ENCODE data around the gene PRRG1. TPM values are rescaled to one million over a fixed set of nuclear protein-coding genes. Genes with fewer than 3 reads are reported as not detected.
"Not testable (repeated sequence)": the region's sequence is repeated elsewhere in the genome, so short reads cannot be mapped to it uniquely, and the experiment has no call there.

The PRRG1 gene
- 14.2 and 20.1 TPM in 2 replicates for total RNA-seq

DNA sequence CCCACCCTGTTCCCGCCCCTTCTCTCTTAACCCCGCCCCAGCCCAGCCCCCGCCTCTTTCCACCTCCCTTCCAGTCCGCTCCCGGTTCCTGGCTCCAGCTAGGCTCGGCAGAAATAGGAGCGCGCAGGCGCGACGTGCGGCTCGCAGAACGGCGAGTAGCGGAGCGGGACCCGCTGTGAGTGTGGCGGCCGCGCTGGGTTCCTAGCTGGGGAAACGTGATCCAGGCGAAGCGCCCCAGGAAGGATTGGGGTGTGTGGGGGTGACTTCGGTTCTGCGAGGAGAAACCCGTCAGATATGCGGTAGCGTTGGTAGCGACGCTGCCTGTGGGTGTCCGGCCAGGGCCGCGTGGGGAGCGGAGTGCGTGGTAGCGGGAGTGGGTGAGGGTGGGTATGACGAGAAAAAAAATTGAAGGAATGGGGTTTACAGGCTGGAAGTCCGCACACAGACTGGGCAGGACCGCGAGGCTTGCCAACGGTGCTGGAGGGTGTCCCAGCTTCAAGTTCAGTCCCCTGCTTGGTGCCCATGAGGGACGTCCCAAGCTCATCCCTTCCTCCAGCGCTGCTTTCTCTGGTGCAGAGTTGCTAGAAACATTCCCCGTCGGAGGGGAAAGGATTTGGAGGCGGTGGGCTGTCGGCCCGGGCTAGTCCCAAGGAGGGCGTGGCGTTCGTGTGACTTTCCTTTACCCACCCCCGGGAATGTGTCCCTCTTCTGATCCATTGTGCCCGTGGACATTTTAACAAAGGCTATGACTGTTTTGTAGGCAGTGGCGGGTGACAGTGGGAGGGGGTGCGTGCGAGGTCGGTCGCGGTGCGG, at the start of gene PRRG1:
Gene PRRG1, plus strand, starts transcription at position 144 of the 813 bp plus-strand sequence. CDS start 56,886 bp downstream, outside the sequence.
- DNase-seq (ENCODE audit: low read depth in 2 of 2), result peak; percentile 69 to 87

DNA sequence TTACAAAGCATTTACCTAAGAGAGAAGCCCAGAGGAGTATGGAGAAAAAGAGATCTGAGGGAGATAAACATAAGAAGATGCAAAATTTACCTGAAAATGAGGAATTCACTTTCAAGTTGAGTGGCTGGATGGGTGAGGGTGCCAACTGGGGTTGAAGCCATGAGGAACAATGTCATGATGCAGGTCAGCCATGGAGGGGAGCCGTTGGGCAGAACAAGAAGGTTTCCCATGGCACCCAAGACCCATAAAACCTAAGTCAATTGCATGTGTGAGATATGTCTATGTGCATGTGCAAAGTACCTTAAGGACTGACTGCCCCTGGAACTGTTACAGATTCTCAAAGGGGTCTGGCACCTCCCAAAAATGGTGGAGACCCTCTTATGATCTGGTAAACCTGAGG, 46.6 kb upstream of the PRRG1 start:
- DNase-seq (ENCODE audit: low read depth in 2 of 2), result peak; percentile 30 to 58

DNA sequence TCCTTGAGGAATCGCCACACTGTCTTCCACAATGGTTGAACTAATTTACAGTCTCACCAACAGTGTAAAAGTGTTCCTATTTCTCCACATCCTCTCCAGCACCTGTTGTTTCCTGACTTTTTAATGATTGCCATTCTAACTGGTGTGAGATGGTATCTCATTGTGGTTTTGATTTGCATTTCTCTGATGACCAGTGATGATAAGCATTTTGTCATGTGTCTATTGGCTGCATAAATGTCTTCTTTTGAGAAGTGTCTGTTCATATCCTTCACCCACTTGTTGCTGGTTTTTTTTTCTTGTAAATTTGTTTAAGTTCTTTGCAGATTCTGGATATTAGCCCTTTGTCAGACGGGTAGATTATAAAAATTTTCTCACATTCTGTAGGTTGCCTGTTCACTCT, 43.9 kb upstream of the PRRG1 start:
- DNase-seq (ENCODE audit: low read depth in 2 of 2), result not testable (repeated sequence)

DNA sequence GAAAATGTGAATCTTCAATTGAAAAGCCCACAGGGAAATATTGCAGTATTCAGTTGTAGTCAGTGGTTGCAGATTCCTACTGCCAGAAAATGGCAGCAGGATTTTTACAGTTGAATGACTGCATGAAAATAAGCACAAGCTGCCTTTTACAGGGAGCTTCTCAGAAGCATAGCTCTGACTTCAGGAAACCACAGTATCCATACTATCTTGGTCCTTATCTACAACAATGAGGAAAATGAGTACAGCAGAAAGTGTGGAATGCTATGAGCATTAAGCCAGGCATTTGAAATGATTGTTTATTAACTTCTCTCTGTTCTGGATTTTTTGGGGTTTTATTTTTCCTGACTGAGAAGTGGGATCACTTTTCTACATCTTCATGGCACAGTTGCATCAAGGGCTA, 34.6 kb upstream of the PRRG1 start:
- DNase-seq (ENCODE audit: low read depth in 2 of 2), result no peak

DNA sequence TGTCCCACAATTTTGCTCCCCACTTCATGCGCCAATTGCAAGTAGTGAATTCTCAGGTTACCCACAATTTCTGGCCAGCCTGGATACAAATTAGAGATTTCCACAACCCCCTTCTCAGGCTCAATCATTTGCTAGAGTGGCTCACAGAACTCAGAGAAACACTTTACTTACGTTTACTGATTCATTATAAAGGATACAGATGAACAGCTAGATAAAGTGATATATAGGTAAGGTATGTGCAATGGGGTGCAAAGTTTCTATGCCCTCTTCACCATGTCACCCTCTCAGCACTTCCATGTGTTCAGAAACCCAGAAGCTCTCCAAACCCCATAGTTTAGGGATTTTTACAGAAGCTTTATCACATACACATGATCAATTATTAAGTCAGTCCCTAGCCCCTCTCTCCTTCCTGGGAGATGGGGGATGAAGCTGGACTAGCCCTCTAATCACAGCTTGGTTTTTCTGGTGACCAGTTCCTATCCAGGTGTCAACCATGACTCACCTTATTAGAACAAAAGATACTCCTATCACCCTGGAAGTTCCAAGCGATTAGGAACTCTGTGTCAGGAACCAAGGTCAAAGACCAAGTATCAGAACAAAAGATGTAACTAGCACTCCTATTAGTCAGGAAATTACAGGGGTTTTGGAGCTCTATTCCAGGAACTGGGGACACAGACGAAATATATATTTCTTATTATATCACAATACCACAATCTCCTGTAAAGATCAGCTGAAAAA, 33.5 kb upstream of the PRRG1 start:
- DNase-seq (ENCODE audit: low read depth in 2 of 2), result peak; percentile 21 to 60

DNA sequence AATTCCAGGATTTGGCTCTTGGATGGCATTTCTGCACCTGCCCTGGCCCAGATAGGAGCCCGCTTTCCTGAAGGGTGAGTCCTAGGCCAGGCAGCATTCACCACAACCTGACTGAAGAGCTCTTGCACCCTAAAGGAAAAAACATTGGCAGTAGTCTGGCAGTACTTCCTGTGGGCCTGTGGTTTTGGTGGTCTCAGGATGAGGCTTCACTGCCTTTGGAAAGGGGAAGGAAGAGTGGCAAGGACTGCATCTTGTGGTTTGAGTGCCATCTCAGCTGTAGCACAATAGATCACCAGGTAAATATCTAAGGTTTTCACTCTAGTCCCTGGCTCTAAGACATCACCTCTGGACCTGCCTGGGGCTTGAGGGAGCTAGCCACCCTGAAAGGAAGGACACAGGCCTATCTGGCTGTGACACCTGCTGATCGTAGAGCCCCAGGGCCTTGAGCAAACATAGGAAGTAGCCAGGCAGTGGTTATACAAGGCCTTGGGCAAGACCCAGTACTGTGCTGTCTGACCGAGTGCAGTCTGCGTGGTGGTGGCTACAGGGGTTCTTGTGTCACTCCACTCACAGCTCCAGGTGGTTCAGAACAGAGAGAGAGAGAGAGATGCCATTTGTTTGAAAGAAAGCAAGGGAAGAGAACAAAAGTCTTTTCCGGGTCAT, 28.5 kb upstream of the PRRG1 start:
- DNase-seq (ENCODE audit: low read depth in 2 of 2), result no peak

DNA sequence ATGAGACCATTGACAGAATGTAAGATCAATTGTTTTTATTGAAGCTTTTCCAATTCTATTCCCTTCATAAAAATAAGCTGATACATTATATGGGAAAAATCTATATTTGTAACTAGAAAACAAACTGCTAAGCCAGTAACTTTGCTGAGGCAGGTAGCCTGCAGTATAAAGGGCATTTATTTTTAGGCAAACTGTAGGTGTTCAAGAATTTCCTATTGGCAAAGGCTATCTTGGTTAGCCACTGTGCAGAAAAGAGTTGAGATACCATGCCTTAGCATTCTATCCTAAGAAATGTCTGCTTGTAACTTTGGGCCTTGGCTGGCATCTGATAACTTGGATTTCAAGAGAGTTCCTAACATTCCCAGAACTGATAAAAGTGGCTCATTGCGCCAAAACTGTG, 18.5 kb upstream of the PRRG1 start:
- DNase-seq (ENCODE audit: low read depth in 2 of 2), result no peak

DNA sequence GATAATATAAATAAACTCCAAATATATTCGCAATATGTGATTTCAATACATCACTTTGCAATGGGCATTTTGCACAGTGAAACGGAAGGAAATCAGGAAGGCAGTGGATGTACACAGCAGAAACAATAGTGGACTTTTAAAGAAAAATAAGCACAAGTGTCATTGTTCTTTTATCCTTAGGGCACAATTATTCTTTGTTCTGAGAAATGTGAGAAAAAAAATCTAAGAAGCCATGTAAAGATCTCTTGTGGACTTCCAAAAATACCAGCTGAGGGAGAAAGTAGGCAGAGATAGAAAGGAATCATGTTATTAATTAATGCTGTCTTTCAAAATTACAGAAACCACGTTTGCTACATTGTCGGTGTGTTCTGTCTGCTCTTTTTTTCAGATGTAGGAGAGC, 17.6 kb upstream of the PRRG1 start:
- peak in 1 of 2 donors; percentile 10 for DNase-seq (ENCODE audit: low read depth in 2 of 2)

DNA sequence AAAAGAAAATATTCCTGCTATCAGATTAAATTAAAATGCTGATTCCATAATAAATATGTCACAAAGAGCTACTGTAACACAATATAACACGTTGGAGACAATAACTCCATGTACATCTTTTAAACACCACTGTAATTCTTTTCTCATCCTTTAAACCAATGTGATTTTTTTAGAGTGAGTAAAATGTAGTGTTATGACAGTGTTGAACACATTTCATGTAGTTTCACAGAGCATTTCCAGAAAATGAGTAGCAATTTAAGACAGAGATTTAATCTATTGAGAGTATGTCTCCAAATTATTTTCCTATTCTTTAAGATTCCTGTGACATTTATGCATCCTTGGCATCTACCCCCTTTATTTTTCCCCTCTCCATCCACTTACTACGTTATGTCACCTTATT, 17.1 kb upstream of the PRRG1 start:
- DNase-seq (ENCODE audit: low read depth in 2 of 2), result no peak

DNA sequence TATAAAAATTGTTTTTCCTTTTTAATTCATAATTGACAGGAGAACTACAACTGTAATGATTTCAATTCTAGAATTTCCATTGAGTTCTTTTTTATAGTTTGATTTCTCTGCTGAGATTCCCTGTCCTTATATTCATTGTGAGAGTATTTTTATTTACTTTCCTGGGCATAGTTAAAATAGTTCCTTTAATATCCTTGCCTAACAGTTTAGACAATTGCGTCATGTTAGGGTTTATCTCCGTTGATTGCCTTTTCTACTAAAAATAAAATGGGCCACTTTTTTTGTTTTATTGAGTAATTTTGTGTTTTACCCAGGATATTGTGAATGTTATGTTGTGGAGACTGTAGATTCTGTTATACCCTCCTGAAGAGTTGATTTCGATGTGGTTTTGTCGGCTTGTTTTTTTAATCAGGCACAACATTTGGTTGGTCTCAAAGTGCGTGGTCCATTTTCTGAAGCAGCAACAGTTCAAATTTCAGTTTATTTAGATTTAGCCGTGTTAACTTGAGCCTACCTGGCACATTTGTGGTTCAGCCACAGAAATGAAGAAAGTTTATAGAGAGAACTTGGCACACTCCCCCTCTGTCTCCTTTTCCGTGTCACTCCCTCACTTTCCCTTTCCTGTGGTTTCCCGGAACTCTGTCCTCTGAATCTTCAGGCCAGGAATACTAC, 16.0 kb upstream of the PRRG1 start:
- no peak for DNase-seq (ENCODE audit: low read depth in 2 of 2)

DNA sequence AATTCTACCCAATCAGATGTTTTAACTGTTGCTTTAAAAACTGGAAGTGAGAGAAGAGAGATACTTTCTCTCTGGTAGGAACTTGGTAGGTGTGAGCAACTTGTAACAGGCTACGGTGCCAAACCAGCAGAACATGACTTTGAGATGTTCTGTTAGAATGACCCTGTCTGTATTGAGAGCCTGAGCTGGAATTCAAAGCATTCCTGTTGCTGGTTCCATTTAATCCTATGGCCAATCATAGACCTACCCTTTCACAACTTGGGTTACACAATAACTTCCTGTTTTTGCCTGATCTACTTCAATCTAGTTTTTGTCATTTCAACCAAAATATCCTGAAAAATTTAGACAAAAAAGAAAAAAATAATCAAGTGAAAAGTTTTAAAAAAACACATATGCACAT, 1.7 kb upstream of the PRRG1 start:
- peak in 1 of 2 donors; percentile 17 for DNase-seq (ENCODE audit: low read depth in 2 of 2)

DNA sequence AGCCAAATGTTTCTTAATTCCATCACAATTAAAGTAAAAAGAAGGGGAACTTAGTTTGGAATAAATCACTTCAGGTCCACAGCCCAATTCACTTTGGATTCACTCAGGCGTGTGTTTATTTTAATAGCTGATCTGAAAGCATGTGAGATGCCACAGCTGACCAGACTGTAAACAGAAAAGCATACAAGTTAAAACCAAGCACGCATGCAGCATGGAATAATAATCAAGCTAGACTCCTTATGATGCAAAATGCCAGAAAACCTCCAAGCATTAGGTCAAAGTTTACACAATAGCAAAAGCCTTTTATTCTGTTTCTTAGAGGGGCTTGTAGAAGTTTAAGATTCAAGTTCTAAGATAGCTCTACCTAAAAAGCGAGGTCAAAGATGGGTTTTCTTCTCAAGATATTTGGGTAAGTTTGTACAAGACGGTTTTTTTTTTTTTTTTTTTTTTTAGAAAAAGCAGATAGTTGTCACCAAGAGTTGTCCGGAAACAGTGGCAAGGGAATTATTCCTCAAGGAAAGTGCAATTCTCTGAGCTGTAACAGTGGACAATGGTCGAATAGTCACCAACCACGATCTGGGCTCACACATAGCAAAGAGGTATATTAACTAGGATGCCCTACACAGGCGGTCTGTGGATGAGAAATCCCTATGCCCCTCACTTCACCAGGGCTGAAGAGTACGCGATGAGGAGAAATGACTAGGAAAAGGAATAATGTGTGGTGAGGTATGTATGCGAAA, 763 bp upstream of the PRRG1 start:
- no peak for DNase-seq (ENCODE audit: low read depth in 2 of 2)

DNA sequence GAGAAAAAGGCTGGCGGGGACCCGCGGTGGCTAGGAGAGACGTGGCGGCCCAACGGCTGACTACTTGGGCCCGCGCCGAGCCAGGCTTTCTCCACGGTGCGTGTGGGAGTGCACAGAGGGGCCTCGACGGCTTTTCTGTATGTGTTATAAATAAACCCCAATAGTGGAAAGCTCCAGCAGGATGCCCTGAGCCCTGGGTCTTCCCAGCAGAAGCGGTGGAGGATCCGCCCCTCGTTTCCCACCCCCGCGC, 268 bp upstream of the PRRG1 start:
- no peak for DNase-seq (ENCODE audit: low read depth in 2 of 2)

DNA sequence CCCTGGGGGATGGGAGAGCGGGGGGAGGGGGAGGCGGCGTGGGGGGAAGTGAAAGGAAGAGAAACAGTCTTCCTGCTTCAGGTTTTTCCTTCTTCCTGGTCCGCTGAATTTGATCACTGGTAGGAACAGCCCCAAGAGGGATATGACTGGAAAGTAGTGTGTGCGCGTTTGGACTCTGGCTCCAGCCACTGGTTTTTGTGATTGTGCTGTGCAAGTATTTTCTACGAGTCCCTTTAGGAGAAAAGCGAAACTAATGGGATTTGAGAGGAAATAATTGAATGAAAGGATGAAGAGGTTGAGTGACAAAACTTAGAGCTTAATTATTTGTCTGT, 836 bp downstream of the PRRG1 start:
- peak in 1 of 2 donors; percentile 33 for DNase-seq (ENCODE audit: low read depth in 2 of 2)

DNA sequence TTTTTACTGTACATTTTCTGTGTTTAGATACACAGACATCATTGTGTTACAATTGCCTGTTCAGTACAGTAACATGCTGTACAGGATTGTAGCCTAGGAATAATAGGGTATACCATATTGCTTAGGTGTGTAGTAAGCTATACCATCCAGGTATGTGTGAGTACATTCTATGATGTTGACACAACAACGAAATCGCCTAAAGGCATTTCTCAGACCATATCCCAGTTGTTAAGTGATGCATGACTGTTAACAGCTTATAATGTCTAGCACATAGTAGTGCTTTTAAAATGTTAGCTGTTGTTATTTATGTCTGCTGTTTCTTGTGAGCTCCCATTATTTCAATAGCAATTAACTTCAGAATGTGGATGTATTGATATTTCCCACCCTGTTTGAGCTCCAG, 4.5 kb downstream of the PRRG1 start:
- DNase-seq (ENCODE audit: low read depth in 2 of 2), result no peak

DNA sequence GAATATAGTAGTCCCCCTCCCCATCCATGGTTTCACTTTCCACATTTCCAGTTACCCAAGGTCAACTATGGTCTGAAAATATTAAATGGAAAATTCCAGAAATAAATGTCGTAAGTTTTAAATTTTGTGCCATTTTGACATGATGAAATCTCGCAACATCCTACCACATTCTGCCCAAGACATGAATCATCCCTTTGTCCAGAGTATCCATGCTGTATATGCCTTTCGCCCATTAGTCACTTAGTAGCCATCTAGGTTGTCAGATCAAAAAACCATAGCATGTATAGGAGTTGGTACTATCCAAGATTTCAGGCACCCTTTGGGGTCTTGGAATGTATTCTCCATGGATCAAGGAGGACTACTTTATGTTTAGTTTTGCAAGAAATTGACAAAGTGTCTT, 8.3 kb downstream of the PRRG1 start:
- DNase-seq (ENCODE audit: low read depth in 2 of 2), result no peak

DNA sequence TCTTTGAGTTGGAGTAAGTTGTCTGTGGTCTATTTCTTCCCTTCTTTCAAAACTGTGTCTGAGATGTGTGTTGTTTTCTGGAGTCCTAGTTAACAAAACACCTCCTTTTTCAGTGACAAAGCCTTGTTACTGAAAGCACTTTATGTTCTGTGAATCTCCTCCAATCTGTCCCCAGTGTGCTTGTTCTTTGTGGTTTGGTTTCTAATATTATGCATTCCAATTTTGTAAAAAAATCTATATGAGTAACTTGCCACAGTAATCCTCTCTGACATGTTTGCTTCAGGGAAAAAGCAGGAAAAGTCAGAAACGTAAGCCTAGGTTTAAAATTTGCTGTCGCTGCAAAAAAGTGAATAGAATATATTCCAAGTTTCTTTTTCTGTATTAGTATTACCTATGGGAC, 12.4 kb downstream of the PRRG1 start:
- DNase-seq (ENCODE audit: low read depth in 2 of 2), result no peak

DNA sequence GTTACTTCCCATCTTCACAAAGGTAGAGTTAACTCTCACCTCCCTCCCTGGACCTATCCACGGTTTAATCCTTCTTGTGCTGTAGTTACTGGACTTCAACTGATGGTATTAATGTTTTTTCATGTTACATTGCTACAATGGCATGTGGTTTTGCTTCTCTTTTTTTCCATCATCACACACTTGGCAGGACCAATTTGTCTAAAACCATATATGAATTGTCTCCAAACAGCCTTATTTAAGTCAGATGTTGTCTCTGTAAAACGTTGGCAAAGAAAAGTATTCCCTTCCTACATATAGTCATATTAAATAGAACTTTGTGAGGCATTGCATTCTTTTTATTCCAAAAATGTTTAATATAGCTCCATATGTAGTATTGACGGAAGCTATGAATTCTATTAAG, 15.5 kb downstream of the PRRG1 start:
- DNase-seq (ENCODE audit: low read depth in 2 of 2), result no peak

DNA sequence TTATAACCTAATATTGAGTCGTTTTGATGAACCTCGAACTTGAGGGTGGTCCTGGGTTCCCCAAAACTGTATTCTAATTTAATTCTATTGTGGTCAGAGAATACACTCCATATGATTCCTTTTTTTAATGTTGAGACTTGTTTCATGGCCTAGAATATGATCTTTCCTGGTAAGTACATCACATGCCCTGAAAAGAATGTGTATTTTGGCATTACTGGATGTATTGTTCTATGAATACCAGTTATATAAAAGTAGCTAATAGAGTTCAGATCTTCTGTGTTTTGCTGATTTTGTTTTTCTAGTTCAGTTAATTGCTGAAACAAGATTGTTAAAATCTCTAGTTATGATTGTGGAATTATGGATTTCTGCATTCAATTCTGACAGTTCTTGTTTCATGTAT, 18.8 kb downstream of the PRRG1 start:
- DNase-seq (ENCODE audit: low read depth in 2 of 2), result peak in 1 of 2 donors; percentile 62

DNA sequence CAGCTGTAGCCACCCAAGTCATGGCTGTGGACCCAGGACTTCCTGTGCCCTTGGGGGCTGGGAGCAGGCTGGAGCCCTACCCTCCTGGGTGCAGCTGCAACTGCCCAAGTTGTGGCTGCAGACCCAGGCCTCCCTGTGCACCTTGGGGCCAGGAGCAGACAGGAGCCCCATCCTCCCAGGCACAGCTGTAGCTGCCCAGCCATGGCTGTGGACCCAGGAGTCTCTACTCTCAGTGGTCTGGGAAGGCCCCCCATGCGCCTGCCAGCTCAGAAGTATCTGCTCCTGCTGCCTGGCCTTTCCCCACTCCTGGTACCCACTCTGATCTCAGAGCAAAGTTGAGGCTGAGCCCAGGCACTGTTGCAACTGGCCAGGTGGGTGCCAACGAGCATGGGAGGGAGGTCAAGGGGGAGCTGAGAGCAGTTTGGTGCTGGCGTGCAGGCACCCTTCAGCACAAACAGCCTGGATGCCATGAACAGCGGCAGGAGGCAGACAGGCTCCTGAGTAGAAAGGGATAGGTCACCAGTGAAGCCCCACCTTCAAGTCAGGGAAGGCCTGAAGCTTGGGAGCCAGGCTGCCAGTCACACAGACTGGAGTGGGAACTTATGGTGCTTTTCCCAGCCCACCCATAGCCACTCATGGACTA, 21.5 kb downstream of the PRRG1 start:
- DNase-seq (ENCODE audit: low read depth in 2 of 2), result no peak

DNA sequence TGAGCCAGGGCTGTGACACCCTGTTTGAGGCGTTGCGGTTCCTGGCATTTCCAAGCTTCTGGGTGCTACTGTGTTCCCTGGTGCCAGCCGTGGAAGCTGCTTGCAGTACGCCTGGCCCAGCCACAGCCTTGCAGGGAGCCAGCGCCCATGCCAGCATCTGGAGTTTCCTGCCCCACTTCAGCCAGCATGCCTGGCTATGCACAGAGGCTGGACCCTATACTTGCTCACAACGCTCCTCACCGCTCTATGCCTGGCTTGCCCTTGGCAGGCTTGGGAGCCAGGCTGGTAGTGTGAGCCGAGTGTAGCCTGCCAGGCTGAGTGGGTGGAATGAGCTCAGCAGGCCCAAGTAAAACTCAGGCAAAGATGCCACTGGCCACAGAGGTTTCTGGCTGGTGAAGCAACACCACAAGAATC, 22.4 kb downstream of the PRRG1 start:
- no peak for DNase-seq (ENCODE audit: low read depth in 2 of 2)
